Measurements from ENCODE around the gene MLYCD.
A peak's percentile ranks its signal among the peaks of the same experiment; 100 is the strongest.

The MLYCD gene

DNA sequence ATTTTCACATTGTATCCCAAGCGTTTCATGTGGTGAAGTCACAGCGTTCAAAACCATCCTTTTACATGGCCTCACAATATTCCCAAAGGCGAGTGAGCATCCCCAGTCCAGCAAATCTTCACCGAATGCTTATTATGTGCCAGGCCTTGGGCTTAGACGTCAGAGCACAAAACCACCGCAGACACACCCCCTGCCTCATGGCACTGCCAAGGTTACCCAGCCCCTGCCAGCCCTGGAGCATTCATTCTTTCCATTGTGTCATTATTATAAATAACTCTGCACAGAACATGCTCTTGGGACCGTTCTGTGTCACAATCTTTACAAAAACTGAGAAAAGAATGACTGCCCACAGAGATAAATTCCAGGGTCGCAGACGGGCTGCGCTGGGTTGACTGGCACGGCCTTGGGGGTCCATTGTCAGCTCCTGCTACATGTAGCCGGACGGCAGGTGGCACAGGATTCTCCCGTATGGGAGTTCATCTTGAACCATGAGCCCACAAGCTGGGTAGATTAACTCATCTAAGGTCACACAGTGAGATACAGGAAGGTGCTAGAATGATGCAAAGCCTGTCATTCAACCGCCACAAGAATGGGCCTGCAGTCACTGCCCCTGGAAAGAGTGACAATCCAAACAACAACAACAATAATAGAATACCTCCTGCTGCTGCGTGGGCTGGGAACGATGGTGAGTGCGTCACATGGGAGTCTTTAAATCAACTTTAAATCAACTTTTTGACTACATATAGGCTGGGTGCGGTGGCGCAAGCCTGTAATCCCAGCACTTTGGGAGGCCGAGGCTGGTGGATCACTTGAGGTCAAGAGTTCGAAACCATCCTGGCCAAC lies 64.6 kb downstream of the MLYCD start:
- in situ Hi-C loops (cut with MboI; ENCODE audit: low pct_unique_long_range_greater_than_20kb, low sequenced_read_pairs): loop anchor here (25.0 kb wide), 1 partner anchor 524 kb away; no protein-coding TSS in a partner anchor
- no peak for DNase-seq

- in situ Hi-C loops (cut with MboI; ENCODE audit: low pct_unique_long_range_greater_than_20kb, low sequenced_read_pairs): loop anchor here (25.0 kb wide), 1 partner anchor 522 kb away; no protein-coding TSS in a partner anchor
- no peak for DNase-seq
These were observed 65.9 kb downstream of the MLYCD start for GRCh38 chr16:83964684-83965443.

GRCh38 chr16:83965444-83966152 lies 66.7 kb downstream of the MLYCD start:
- no peak for DNase-seq
- in situ Hi-C loops (cut with MboI; ENCODE audit: low pct_unique_long_range_greater_than_20kb, low sequenced_read_pairs): loop anchor here (25.0 kb wide), 1 partner anchor 522 kb away; no protein-coding TSS in a partner anchor

DNA sequence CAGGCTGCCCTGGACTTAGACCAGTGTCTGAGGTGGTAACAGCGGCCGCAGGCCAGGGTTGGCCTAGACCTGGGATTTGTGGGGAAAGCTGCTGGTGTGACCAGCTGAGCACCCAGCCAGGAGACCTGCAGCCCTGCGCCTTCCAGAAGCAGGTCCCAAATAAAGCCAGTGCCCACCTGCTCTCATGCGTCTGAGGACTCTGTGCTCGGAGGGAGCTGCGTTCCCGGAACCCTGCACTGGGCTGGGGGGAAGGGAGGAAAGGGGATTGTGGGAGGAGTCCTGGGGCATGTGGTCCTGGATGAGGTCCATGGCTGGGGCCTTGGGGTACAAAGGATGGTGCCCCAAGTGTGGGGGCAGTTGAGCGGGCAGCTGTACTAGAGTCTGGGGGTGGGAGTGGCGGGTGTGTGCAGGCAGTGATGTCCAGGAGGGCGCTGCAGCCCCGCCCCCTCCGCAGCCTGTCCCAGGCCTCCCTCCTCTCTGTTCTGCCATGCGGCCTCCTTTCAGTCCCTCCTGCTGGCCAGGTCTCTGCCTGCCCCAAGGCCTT lies 67.3 kb downstream of the MLYCD start:
- no peak for DNase-seq
- in situ Hi-C loops (cut with MboI; ENCODE audit: low pct_unique_long_range_greater_than_20kb, low sequenced_read_pairs): loop anchor here (25.0 kb wide), 1 partner anchor 521 kb away; no protein-coding TSS in a partner anchor

- in situ Hi-C loops (cut with MboI; ENCODE audit: low pct_unique_long_range_greater_than_20kb, low sequenced_read_pairs): loop anchor here (25.0 kb wide), 1 partner anchor 520 kb away; no protein-coding TSS in a partner anchor
- no peak for DNase-seq
These were observed 68.2 kb downstream of the MLYCD start for GRCh38 chr16:83967091-83967490.

GRCh38 chr16:83967838-83968305 lies 69.0 kb downstream of the MLYCD start, which contains the start of gene NECAB2:
TSS of gene NECAB2 (plus strand) at chr16:83968244. CDS start at chr16:83968649, 405 bp downstream.
- peak; percentile 29 for DNase-seq
- in situ Hi-C loops (cut with MboI; ENCODE audit: low pct_unique_long_range_greater_than_20kb, low sequenced_read_pairs): loop anchor here (25.0 kb wide), 1 partner anchor 519 kb away; no protein-coding TSS in a partner anchor

- no peak for DNase-seq
These were observed 69.5 kb downstream of the MLYCD start for GRCh38 chr16:83968306-83968851.

GRCh38 chr16:83968891-83969649 lies 70.2 kb downstream of the MLYCD start:
- in situ Hi-C loops (cut with MboI; ENCODE audit: low pct_unique_long_range_greater_than_20kb, low sequenced_read_pairs): loop anchor here (25.0 kb wide), 1 partner anchor 518 kb away; no protein-coding TSS in a partner anchor
- no peak for DNase-seq

More at GRCh38 chr16:83968306-83968851, 69.5 kb downstream of the MLYCD start:
- in situ Hi-C loops (cut with MboI; ENCODE audit: low pct_unique_long_range_greater_than_20kb, low sequenced_read_pairs): loop anchor here (25.0 kb wide), 1 partner anchor 519 kb away; no protein-coding TSS in a partner anchor

- DNase-seq: no peak
- in situ Hi-C loops (cut with MboI; ENCODE audit: low pct_unique_long_range_greater_than_20kb, low sequenced_read_pairs): loop anchor here (10.0 to 25.0 kb wide), 2 partner anchors 95 to 517 kb away; no protein-coding TSS in a partner anchor
These were observed 71.0 kb downstream of the MLYCD start for GRCh38 chr16:83969771-83970429.

GRCh38 chr16:83970430-83970815 lies 71.5 kb downstream of the MLYCD start:
- DNase-seq: no peak
- in situ Hi-C loops (cut with MboI; ENCODE audit: low pct_unique_long_range_greater_than_20kb, low sequenced_read_pairs): loop anchor here (10.0 to 25.0 kb wide), 2 partner anchors 94 to 517 kb away; no protein-coding TSS in a partner anchor

DNA sequence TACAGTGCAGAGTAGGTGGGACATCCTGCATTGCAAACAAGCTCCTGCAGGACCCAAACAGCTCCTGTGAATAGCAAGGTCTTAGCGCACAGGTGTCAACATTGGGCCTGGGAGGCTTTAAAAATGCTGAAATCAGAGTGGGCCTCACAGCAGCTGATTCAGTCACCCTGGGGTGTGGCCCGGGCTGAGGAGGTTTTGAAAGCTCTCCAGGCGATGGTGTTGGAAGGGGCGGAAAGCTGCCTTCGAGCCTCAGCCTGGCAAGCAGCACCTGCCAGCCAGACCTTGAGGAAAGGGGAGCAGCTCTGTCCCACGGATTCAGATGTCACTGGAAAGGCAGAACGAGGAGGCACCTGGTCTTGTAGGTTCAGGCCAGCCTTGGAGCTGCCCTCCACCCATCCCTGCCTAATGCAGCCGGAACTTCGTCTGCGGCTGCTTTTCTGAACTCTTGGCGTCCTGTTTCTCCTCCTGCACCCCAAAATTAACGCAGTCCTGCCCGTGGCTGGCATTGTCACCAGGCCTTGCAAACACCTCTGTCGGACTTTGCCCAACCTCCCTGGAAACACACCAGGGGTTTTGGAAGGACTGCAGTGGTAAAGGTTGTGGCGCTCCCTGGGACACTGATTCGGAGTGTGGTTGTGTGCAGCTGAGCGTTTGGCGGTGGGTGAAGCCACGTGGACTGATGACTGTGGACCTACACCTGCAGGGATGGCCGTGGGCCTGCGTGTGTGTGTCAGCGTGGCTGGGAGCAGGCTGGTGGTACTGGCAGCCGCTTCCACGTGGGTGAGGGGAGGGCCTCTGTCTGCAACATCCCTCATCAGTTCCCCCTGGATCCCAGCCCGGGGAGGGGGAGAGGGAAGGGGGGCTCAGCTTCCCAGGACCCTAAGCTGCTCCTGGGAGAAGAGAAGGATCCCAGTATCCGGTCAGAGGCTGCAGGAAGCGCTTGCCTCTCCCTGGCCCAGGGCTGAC lies 72.5 kb downstream of the MLYCD start:
- DNase-seq: no peak
- in situ Hi-C loops (cut with MboI; ENCODE audit: low pct_unique_long_range_greater_than_20kb, low sequenced_read_pairs): loop anchor here (10.0 to 25.0 kb wide), 2 partner anchors 93 to 516 kb away; no protein-coding TSS in a partner anchor

DNA sequence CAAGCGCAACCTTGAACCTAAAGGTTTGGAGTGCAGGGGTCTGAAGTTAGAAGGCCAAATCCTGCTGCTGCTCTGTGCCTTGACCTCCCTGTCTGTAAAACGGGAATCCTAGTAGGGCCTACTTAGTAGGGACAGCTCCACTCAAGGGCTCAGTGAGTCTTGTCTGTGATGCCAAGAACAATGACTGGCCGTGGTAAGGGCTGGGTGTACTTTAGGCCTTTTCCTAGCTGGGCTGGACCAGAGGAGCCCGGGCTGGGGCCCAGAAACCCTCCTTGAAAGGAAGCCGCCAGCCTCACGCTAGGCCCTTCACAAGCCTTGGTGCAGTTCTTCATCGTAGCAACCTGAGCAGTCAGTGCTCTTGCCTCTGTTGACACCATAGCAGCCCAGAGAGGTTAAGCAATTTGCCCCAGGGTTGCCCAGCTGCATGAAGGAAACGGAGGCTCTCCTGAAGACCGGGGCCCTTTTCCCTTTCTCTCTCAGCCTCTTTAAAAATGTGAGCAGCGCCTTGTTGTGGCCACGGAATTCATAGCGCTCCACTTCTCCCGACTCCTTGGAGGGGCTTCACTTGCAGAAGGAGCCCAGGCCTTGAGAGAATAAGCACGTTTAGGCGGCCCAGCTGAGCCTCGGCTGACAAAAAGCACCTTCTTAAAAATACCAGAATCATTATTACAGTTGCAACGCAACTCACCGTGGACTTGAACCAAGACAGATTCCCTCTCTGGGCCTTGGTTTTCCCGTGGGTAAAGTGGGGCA lies 73.5 kb downstream of the MLYCD start:
- DNase-seq: no peak
- in situ Hi-C loops (cut with MboI; ENCODE audit: low pct_unique_long_range_greater_than_20kb, low sequenced_read_pairs): loop anchor here (10.0 to 25.0 kb wide), 2 partner anchors 92 to 515 kb away; no protein-coding TSS in a partner anchor

DNA sequence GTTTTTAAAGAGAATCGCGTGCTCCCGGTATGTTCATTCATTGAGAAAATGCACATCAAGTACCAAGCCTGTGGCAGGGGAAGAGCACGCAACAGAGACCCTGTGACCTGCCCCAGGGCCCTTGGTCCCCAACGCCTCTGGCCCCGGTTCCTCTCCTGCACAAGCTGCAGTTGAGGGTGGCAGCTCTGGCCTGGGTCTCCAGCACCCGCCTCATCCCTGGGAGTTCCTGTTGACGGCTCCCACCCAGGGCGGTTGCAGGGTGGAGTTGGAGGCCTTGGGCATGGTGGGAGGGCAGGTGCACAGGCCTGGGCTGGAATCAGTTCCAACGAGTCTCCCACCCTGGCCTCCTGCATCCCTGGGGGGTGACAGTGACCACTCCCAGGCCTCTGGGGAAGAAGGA lies 74.2 kb downstream of the MLYCD start:
- in situ Hi-C loops (cut with MboI; ENCODE audit: low pct_unique_long_range_greater_than_20kb, low sequenced_read_pairs): loop anchor here (10.0 to 25.0 kb wide), 2 partner anchors 92 to 514 kb away; no protein-coding TSS in a partner anchor
- DNase-seq: no peak

DNA sequence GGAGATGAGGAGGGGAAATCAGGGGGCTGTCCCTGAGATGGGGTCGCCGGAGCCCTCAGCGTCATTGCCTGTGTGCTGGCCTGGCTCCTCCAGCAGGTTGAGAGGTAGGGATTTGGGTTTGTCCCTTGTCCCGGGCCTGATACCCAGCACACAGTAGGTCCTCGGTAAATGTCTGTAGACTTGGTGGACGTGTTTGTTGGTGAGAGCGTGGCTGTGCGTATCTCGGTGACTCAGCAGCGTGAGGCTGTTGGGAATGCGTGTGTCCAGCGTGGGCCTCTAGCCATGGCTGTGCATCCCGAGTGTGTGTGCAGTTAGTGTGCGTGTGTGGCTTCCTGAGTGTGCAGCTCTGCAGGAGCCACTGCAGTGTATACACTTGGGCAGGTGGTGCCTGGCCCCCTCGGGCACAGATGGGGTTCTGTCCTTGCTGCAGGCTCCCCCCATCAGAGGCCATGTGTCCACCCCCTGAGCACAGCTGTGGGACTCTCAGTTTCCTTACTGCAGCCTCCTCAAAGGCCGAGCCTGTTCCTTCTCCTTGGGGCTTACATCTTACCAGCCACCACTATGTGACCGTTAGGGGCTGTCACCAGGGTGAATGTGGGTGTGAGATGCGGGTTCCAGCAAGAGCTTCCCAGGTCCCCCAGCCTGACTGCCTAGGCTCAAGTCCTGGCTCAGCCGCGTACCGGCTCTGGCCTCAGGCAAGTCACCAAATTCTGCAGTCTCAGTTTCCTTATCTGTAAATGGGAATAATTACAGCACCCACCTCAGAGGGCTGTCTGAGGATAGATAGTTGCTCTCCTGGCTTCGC lies 74.9 kb downstream of the MLYCD start:
- in situ Hi-C loops (cut with MboI; ENCODE audit: low pct_unique_long_range_greater_than_20kb, low sequenced_read_pairs): loop anchor here (10.0 to 25.0 kb wide), 2 partner anchors 91 to 514 kb away; no protein-coding TSS in a partner anchor

More for the DNA sequence above, 74.9 kb downstream of the MLYCD start:
- DNase-seq: no peak

Data from KBM-7 (cell line).